NCI-H2081 (cell line): ENCODE data around the gene HSPA1A.

Experiments used
- DNase-seq, 2 experiments: peaks; one replicate each; lab custom pipeline; 2025; lab: John Stamatoyannopoulos, UW

The HSPA1A gene

DNA sequence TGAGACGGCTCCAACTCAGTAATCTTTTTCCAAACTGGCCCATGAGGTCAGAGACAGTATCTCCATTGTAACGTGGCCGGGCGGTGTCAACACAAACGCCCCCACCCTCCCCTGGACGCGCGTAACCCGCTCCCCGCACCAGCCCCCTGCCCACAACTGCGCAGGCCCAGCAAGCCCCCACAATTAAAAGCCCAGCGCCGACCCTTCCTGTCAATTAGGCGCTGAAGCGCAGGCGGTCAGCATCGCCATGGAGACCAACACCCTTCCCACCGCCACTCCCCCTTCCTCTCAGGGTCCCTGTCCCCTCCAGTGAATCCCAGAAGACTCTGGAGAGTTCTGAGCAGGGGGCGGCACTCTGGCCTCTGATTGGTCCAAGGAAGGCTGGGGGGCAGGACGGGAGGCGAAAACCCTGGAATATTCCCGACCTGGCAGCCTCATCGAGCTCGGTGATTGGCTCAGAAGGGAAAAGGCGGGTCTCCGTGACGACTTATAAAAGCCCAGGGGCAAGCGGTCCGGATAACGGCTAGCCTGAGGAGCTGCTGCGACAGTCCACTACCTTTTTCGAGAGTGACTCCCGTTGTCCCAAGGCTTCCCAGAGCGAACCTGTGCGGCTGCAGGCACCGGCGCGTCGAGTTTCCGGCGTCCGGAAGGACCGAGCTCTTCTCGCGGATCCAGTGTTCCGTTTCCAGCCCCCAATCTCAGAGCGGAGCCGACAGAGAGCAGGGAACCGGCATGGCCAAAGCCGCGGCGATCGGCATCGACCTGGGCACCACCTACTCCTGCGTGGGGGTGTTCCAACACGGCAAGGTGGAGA, at the start of gene HSPA1A, which contains the start of gene HSPA1L:
TSS of gene HSPA1A (plus strand) at position 519 of the 814 bp plus-strand sequence. CDS start at position 733, 214 bp downstream.
TSS of gene HSPA1L (minus strand) at position 259 of the 814 bp plus-strand sequence. CDS start 3,311 bp downstream, outside the sequence.
- DNase-seq = peak; percentile 94 to 96

DNA sequence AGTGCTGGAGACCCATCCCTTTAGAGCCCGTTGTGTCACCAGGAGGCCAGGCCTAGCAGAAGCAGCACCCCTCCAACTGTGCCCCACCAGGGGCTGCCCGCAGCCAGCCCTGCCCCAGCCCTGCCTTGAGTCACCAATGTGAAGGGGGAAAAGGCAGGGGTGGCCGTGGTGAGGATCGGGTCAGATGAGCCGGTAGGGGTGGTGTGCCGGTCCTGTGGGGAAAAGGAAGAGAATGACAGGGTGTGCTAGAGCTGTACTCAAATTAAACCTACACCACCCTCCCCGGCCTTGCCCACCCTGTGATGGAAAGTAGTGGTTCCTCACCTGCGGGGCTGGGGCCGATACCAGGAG, 49.8 kb upstream of the HSPA1A start:
- DNase-seq = no peak

DNA sequence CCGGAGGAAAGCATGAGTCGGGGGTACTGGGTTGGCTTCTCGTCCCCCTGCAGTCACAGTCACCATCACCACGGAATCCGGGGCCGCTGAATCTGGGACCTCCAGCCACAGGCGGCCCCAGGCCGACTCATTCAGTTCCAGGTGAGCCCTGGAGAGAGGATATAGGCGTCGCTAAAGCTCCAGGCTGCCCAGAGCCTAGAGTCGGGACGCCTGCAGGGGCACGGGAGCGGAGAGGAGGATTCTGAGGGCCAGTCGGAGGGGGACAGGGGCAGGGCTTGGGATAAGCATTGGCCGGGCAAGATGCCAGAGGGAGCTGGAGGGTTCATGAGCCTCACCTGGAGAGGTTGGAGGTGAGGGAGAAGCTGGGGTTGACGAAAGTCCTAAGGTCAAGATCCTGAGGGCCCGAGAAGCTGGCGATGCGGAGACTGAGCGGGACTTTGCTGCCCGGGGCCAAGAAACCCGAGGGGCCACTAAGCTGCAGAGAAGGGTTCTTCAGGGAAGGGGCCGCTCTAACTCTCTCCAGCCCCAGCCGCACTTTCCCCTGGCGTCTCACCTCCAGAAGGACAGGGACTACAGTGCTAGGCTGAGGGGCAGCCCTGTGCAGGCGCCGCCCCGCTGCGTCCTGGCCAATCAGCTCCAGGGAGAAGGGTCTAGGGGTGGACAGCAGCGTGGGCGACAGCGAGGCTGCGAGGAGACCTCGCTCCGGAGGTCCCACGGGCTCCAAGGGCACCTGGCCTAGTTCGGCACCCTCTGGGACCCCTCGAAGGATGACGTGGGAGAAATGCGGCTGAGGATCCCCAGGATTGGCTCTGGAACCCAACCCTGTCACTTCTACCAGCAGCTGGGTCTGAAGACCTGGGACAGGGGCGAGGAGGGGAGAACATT, 49.2 kb upstream of the HSPA1A start:
- DNase-seq = no peak

DNA sequence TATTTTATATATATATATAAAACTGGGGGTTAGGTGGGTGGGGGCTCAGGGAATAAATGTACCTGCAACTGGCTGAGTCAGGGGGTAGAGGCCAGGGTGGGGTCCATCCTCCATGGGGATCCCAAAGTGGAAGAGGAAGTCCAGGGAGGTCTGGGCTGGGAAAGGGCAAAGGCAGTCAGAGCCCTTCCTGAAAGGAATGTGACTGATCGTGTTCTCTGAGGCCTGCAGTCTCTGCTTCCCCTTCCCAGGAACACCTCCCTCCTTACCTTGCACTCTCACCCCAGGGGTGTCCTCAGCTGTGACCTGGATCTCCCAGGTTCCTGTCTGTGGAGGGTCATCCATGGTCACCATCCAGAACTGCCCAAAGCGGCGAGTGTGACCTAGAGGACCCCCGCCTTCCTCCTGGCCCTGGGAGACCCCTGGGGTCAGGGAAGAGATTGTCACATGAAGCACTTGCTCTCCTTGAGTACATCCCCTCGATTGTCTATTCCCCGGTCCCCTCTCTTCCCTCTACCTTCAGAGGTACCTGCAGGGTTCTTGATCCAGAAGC, 48.2 kb upstream of the HSPA1A start:
- no peak for DNase-seq

DNA sequence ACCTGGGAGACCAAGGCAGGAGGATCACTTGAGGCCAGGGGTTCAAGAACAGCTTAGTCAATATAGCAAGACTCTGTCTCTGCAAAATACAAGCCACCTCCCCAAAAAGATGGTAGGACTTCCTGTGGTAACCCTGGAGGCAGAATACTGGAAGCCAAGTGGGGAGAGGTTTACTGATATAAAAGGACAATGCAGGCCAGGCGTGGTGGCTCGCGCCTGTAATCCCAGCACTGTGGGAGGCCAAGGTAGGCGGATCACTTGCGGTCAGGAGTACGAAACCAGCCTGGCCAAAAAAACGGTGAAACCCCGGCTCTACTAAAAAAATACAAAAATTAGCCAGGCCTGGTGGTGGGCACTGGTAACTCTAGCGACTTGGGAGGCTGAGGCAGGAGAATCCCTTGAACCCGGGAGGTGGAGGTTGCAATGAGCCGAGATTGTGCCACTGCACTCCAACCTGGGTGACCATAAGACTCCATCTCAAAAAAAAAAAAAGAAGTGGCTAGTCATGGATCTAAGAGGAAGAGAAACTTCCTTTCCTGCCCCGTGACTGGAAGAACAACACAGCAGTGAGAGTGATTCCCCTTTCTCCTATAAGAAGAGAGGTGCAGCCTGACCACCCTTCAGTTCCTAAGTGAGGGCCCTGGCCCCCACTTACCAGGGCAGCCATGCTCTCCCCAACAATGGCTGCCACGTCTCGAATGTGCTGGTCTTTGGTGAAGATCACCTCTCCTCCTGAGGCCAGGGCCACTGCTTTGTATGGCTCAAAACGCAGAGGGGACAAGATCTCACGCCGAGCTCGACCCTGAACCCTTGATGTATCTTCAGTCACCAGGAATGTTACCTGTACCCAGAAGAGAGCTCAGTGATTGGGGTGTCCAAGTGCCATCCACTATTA, 46.7 kb upstream of the HSPA1A start:
- DNase-seq = no peak

DNA sequence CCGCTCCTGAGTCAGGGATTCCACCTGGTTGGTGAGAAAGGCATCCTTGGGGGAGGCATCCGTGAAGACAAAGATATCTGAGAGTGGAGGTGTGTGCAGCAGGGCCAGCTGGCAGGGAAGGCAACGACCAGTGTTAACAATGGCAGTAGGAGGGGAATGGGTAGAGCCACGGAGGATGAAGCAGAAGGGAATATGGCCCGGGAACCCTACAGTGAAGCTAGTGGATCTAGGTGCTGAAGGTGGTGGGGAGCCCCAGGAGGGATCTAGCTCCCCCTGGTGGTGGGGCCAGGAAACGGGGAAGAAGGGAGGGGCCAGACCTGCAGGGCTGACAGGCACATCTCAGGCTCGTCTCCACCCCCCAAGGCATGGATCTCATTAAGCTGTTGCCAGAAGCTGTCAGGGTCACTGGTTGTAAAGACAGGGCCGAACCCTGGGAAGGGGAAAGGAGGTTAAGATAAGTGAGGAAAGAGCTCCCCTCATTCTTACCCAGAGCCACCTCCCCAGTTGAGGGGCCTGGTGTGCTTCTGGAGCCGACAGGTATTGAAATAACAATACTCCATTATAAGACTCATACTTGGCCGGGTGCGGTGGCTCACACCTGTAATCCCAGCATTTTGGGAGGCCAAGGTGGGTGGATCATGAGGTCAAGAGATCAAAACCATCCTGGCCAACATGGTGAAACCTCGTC, 45.5 kb upstream of the HSPA1A start:
- peak; percentile 26 to 36 for DNase-seq

DNA sequence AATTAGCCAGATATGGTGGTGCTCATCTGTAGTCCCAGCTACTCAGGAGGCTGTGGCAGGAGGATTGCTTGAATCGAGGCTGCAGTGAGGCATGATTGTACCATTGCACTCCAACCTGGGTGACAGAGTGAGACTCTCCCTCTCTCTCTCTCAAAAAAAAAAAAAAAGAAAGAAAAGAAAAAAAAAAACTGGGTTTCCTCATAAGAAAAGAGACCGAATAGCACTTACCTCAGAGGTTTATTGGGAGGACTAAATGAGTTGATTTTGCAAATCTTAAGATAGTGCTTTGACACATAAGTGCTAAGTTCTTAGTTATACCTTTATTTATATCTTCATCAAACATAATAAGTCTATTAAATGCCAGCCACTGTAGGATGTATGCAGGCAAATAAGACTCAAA, 44.5 kb upstream of the HSPA1A start:
- no peak for DNase-seq

DNA sequence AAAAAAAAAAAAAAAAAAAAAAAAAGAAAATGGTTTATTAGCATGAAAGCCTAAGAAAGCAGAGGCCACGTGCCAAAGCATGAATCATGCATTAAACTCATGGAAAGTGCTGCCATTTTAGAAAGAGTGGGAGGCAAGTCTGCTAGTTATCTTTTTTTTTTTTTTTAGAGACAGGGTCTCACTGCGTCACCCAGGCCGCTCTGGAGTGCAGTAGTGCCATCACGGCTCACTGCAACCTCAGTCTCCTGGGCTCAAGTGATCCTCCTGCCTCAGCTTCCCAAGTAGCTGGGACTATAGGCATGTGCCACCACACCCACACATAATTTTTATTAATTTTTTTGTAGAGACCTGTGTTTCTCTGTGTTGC, 43.4 kb upstream of the HSPA1A start:
- no peak for DNase-seq

DNA sequence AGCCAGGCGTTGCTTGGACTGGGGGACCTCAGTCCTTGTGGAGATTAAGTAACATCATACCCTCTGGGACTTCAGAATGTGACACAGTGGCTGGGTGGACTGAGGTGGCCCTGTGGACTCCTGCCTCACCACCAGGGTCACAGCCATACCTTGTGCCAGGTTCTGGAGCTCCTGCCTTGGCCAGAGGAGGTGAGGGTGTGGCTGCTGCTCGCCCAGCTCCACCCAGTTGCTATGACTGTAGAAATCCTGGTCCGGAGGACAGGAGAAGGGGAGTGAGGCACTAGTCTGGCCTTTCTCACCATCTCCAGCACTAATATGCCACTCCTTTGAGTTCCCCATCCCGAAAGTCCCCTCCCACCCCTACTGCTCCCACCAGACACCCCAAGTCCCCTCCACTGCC, 40.2 kb upstream of the HSPA1A start:
- no peak for DNase-seq

DNA sequence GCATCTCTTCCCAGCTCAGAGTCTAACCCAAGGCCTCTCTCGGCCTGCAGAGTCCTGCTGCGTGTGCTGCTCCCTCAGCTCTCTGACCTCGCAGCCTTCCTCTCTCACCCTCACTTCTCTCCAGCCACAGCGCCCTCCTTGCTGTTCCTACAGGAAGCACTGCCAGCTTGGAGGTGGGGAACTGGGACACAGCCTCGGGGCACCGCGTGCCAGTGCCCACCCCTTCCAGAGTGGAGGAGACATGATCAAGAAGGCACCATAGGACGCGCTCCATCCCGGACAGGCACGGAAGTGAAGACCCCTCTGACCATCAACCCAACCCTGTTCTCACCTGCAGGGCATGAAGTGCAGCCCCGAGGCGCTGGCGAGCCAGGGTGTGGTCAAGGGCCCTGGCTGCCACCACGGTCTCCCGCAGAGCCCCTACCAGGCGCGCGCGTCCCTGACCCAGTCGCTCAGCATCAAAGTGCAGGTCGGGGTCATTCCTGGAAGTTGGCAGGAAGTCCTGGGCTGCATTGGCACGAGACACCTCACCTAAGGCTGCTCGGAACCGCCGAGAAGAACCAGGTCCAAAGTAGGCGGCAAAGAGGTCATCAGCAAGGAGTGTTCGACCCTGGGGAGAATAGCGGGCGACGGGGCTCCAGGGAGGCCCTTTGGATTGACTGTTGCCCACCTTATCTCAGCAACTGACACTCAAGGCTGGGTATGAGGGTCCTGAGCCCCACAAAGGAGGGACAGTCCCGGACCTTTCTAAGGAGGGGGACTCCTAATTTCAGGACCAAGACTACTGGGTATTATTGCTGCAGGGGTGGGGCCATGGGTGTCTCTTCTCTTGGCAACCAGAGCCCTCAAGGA, 39.5 kb upstream of the HSPA1A start:
- no peak for DNase-seq

DNA sequence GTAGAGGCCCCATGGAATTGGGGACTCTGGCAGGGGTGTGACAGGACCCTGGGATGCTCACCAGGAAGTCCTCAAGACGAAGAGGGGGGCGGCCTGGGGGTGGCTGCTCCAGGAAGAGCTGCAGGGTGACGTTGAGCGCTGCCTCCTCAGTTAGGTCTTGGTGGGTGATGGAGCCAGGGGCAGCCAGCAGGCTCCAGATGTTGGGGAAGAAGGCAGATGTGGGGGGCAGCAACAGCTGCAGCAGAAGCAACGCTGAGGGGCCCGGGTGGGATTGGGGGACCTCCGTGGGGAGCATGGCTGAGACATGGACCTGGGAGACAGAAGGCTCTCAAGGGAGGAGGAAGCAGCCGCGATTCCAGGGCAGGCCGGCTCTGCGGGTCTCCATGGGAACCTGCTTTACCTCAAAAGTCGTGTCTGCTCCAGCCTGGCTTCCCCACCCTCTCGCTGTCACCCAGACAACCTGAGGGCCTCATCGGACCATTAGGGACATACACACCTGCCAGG, 38.8 kb upstream of the HSPA1A start:
- DNase-seq = no peak

DNA sequence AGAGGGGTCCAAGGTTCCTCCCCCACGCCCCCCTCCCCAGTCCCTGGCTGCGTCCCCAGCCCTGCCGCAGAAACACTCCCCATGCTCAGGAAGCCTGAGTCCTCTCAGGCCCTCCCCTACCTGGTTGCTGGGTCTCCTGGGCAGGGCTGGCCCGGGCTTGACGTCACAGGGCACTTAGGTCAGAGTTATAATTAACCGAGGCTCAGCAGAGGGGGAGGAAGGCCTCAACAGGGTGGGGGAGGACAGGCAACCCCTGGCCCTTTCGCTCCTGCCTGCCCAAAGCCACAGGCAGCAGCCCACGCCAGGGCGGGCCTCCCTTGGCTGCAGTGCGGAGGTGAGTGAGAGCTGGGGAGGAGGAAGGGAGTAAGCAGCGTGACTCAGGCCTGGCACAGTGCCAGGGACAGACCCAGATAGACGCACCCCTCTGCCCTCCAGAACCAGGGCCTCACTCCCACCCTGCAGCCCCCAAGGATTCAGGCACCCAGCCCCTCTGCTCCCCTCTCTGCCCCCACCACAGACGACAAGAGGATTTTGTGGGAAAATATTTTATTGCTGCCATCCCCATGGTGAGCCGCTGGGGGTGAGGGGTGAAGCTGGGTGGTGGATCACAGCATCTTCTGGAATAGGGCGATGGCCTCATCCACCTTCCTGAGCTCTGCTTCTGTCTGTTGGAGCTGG, 38.2 kb upstream of the HSPA1A start, which contains the start of gene VWA7:
TSS of gene VWA7 (minus strand) at position 340 of the 678 bp plus-strand sequence. CDS start 549 bp downstream, outside the sequence.
- DNase-seq = peak; percentile 37 to 40

DNA sequence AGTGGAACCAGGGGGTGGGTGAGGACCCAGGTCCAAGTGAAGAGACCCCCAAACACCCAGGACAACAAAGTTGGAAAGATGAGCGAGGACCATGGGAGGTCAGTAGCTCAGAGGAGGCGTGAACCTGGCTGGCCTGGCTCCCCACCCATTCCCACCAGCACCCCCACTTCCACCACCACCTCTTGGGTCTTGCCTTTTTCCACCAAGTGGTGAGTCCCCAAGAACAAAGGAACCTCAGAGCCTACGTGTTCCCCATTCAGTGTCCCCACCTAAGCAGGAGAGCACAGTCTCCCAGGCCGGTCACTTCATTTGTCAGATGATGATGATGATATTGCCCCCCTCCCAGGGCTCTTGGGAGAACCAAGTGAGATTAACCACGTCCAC, 37.7 kb upstream of the HSPA1A start:
- DNase-seq = no peak

DNA sequence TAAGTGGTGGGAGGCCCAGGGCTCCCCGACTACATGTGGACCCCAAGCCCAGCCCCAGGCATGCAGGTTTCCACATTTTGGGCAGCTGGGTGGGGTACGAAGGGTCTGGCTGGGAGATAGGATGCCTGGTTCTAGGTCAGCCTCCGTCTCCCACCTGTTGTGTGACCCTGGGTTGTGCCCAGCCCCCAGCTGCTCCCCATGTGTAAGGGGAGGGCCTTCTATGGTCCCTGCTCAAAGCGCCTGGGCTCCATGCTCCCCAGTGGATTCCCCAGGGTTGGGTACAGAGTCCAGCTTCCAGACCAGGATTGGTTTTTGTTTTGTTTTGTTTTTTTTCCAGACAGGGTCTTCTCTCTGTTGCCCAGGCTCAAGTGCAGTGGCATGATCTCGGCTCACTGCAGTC, 37.1 kb upstream of the HSPA1A start:
- DNase-seq = no peak

DNA sequence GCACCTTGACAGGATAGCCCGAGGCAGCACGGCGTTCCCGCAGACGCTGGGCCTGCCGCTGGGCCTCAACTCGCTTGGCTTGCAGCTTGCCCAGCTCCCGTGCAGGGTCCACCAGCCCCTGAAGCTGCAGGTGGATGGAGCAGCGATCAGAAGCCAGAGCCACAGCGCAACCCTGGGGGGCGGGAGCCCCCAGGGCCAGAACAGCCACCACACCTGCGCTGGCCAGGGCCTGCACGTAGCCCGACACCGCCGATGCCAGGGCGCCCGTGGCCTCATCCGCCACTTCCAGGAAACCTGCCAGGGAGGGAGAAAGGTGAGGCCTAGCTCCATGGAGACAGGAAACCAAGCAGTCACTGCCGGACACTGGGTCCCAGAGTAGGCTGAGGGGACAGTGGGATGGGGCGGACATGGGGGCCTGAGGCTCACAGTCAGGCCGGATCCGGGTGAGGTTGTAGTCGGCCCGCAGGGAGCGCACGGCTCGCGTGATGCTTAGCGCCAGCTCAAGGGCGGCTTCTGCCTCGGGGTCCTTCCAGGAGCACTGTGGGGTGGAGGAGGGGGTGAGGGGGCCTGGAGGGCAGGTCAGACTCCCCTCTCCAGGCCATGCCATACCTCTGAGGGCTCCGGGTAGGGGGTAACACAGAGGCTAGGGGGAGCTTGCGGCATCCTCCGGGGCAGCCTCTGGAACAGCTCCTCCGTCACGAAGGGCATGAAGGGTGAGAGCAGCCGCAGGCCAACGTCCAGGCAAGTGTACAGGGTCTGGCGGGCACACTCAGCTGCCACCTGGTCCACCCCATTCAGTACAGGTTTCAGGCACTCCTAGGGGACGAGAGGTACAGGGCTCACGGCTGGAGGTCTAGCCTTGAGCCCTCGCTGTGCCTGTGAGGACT, 36.1 kb upstream of the HSPA1A start:
- no peak for DNase-seq

DNA sequence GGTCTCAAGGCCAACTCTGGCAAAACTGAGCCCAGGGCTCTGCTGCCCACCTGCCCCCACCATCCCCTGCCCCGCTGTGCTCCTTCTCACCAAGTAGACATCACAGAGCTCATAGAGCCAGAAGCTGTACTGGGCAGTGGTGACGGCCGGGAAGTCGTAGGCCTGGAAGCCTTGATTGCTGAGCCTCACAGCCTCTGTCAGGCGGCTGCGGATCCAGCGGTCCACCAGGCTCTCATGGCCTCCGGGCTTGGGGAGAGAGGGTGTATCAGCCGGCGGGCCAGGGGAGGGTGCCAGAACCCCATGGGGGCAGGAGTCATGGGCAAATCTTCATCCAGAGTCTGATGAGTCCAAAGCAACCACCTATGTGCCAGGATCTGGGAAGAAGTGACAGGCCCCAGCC, 35.4 kb upstream of the HSPA1A start:
- DNase-seq = no peak

DNA sequence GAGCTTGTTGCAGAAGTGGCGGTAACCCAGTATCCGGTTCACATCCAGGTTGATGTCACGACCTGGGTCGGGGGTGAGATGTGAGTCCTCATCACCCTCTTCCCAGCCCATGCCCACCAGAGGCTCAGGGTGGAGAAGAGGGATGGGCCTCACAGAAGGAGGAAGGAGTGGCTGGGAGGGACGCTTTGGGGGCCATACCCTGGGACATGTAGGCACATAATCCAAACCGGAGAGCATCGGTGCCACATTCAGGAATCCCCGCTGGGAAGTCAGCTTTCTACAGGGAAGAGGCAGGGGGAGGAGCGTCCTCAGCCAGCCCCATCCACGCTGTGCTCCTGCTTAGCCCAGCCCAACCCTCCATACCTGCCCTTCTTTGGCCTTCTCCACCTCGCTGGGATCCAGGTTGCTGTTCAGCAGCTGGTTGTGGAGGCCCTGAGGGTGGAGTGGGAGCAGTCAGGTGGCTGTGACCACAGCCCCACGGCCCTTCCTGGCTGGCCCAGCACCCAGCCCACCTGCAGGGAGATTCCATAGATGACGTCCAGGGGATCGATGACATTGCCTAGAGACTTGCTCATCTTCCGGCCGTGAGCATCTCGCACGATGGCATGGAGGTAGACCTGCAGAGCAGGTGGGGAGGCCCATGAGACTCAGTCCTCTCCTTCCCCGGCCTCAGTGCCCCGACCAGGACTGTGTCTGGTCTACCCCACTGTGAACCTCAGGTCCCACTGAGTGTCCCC, 34.7 kb upstream of the HSPA1A start:
- no peak for DNase-seq
